PC-9 (cell line): ENCODE data around the gene SH3BP4.

Experiments
- EZH2 ChIP-seq: fragments of 200-600 bp; sonication (generic); IDR thresholded peaks from 2 replicates; pipeline ENCODE4 v1.8.0; 2017; ENCODE audit warnings: antibody characterized with exemption, low read depth
- TF ChIP-seq, protein P1 (sequence below): fragments of 200-600 bp; sonication (generic); conservative IDR thresholded peaks from 2 replicates; pipeline ENCODE4 v1.6.1; 2017; ENCODE audit warnings: mixed run types, antibody characterized with exemption, mild to moderate bottlenecking, moderate library complexity

DNA sequence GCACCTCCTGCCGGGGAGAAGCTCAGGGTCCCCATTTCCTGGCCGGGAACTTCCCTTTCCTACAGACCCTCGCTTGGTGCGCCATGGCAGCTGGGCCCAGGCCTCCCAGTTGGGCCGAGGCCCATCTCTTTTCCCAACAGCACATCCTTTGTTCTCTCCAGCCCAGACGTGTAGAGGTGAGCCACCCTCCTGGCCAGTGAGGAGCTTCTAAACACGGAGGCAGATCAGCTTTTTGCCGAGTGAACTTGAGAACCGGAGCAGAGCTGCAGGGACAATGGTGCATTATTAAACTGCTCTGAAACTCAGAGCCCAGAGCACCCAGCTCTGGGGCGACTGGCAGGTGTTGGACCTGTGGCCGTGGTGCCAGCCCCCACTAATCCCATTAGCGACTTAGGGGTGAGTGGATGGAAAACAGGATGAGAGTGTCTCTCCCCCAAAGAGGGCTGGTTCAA lies 25.4 kb downstream of the SH3BP4 start:
- TF ChIP-seq, protein P1, sequence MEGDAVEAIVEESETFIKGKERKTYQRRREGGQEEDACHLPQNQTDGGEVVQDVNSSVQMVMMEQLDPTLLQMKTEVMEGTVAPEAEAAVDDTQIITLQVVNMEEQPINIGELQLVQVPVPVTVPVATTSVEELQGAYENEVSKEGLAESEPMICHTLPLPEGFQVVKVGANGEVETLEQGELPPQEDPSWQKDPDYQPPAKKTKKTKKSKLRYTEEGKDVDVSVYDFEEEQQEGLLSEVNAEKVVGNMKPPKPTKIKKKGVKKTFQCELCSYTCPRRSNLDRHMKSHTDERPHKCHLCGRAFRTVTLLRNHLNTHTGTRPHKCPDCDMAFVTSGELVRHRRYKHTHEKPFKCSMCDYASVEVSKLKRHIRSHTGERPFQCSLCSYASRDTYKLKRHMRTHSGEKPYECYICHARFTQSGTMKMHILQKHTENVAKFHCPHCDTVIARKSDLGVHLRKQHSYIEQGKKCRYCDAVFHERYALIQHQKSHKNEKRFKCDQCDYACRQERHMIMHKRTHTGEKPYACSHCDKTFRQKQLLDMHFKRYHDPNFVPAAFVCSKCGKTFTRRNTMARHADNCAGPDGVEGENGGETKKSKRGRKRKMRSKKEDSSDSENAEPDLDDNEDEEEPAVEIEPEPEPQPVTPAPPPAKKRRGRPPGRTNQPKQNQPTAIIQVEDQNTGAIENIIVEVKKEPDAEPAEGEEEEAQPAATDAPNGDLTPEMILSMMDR, result no peak
- no peak for TF ChIP-seq EZH2
